Measurements from ENCODE around the gene ACKR1.

DNA sequence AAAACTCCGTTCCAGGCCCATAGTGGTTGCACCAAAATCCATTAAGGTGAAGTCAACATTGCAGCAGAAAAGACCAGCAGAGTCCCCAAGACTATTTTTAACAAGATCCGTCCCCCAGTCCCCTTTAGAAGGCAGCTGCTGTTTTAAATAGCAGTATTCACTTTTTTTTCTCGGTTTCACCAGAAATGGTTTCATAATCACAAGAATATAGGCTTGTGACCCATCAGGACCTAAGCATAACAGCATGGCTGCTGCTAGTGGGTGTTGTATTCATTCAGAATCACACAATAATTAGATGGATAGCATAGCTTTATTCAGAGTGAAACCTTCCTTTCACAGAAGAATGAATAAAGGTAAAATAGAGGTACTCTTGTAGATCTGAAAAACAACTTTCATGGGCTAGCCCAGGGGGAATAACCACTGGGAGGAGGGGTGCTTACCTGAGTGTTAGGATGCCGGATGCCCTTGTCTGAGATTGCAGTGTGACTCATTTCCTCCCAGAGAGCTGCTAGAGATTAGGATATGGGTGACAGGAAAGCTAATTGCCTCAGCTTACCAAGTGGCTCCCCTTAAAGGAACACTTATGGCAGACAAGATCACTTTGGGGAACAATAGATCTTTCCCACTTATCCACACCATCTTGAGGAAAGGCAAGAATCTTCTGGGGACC is 35.0 kb downstream of the ACKR1 start:
- no peak for TF ChIP-seq POLR2A (IDR thresholded peaks at IDR 0.05)
- TF ChIP-seq EP300 (IDR thresholded peaks at IDR 0.05) = no peak
